Tracheal epithelial cell (primary cell): Measurements from ENCODE around the gene EXOC6. TPM values are rescaled to one million over a fixed set of nuclear protein-coding genes. Genes with fewer than 3 reads are reported as not detected.

Source experiments
- total RNA-seq: library from RNA; depleted of rRNA; stranded (reverse); fragments of >200 nt; gene quantifications from 2 replicates; pipeline ENCODE4 v1.2.1, GENCODE V29; 2014

Gene EXOC6, protein sequence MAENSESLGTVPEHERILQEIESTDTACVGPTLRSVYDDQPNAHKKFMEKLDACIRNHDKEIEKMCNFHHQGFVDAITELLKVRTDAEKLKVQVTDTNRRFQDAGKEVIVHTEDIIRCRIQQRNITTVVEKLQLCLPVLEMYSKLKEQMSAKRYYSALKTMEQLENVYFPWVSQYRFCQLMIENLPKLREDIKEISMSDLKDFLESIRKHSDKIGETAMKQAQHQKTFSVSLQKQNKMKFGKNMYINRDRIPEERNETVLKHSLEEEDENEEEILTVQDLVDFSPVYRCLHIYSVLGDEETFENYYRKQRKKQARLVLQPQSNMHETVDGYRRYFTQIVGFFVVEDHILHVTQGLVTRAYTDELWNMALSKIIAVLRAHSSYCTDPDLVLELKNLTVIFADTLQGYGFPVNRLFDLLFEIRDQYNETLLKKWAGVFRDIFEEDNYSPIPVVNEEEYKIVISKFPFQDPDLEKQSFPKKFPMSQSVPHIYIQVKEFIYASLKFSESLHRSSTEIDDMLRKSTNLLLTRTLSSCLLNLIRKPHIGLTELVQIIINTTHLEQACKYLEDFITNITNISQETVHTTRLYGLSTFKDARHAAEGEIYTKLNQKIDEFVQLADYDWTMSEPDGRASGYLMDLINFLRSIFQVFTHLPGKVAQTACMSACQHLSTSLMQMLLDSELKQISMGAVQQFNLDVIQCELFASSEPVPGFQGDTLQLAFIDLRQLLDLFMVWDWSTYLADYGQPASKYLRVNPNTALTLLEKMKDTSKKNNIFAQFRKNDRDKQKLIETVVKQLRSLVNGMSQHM
- total RNA-seq: 2.6 and 63.9 TPM in 2 replicates

DNA sequence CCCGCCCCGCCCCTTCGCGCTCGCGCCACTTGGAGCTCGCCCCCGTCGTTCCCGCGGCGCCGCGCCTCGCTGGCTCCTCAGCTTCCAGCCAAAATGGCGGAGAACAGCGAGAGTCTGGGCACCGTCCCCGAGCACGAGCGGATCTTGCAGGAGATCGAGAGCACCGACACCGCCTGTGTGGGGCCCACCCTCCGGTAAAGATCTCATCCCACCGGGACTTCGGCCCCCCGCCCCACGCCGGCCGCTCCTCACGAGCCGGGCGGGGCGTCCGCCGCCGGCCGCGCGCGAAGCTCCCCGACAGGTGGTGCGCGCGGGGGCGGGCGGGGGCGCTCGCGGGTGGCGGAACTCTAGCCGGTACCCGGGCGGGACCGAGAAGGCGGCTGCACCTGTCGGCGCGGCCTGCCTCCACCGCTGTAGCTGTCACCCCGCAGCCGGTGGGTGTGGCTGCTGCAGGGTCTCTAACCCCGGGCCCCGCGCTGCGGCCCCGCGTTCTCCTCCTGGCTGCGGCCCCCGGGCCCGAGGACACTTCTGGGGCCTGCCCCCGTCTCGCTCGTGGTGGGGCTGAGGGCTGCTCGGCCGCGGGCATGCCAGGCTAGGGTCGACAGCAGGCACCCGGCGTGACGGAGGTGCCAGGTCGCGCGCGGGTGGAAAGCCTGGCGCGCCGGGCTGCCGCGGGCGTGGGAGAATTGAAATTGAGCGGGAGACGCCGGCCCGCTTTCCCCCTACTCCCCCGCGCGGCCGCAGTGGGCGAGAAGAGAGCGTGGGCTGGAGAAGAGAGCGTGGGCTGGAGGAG, at the start of gene EXOC6:
Gene EXOC6 (plus strand): TSS at position 80 of the 793 bp plus-strand sequence. CDS start 14 bp downstream, at position 94.

DNA sequence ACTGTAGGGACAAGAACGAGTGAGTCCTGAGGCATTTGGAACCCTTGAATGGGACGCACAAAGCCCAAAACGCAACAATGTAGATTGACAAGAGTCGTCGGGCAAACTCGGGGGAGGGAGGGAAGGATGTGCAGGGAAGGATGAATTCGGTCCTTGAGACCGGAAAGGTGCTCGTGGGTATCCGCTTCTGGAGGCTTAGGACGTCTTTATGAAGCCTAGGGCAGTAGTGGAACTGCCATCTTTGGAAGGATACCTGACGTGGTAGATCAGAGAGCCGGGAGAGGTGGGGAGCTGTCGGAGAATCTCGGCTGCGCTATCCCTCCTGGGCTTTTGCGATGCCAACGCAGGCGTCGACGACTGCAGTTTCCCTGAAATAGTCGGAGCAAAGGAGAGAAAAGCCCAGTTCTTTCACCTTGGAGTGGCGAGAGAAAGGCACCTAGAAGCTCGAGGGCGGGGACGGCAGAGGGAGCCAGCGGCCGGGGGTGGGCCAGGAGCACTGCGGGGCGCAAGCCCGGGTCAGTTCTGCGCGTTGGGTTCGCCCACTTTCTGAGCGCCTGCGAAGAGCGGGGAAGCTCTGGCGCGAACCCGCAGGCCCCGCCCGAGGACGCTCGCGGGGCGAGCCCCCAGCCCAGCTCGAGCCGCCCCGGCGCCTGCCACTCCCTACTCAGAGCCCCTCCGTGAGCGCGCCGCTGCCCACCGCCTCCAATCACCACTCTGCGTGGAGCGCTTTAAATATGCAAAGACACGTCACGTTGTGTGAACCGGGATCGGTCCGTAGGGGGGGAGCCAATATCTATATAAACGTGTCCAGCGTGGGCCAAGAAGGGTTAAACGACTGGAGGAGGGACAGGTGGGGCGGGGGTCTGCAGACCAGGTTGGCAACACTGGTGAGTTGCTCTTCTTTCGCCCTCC, 211.9 kb downstream of the EXOC6 start, which contains the start of gene CYP26C1:
Gene CYP26C1 (plus strand): TSS at position 824 of the 912 bp plus-strand sequence. CDS start 466 bp downstream, outside the sequence.

DNA sequence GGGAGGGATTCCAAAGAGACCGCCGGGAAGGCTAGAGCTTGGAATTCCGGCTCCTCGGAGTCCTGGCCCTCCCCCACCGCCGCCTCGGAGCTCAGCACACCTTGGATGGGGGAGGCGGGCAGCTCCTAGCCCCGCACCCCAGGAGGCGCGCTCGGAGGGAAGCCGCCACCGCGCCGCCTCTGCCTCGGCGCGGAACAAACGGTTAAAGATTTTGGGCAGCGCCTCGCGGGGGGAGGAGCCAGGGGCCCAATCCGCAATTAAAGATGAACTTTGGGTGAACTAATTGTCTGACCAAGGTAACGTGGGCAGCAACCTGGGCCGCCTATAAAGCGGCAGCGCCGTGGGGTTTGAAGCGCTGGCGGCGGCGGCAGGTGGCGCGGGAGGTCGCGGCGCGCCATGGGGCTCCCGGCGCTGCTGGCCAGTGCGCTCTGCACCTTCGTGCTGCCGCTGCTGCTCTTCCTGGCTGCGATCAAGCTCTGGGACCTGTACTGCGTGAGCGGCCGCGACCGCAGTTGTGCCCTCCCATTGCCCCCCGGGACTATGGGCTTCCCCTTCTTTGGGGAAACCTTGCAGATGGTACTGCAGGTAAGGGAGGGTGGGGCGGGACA, 225.3 kb downstream of the EXOC6 start, which contains the start of gene CYP26A1:
Gene CYP26A1 (plus strand): TSS at position 355 of the 608 bp plus-strand sequence. CDS start 42 bp downstream, at position 397.

Other genes starting within 250 kb of the EXOC6 start
- 0.43 and 0.72 TPM in 2 replicates for gene HHEX, start 158.6 kb upstream of the EXOC6 start, total RNA-seq
- 0.24 TPM in 1 of 2 replicates, not detected in the other for gene CYP26C1, start 212.3 kb downstream of the EXOC6 start, total RNA-seq
- not detected in 2 replicates for gene CYP26A1, start 225.4 kb downstream of the EXOC6 start, total RNA-seq